Kidney (tissue), 14 donors: ENCODE results near the gene HSPA14. TPM values are rescaled to one million over a fixed set of nuclear protein-coding genes. Genes with fewer than 3 reads are reported as not detected.

Experiments used
- DNase-seq, 5 donors: peaks; one replicate each; pipeline ENCODE4 v3.0.0-alpha.2; 2013 to 2020
- FAIRE-seq: peaks from 2 replicates; lab custom pipeline; 2012; peaks lifted over from hg19 to GRCh38; lab: Jason Lieb, UNC
- H3K27ac ChIP-seq, 2 donors: one replicate each; pipeline ENCODE4 v1.7.0; 2013; ENCODE audit warnings: low read depth in 2 of 2, low read length in 2 of 2, inconsistent platforms in 1 of 2
- H3K27me3 ChIP-seq: one replicate; pipeline ENCODE4 v1.7.1; 2013; ENCODE audit warnings: low read length, inconsistent platforms; ENCODE audit not compliant: control insufficient read depth, insufficient read depth
- H3K36me3 ChIP-seq, 3 donors: one replicate each; pipeline versions ENCODE4 v1.7.0 to v1.7.1; 2013; ENCODE audit warnings: low read length in 3 of 3, control low read depth in 1 of 3, inconsistent platforms in 1 of 3; ENCODE audit not compliant: insufficient read depth in 3 of 3, control insufficient read depth in 2 of 3
- H3K4me1 ChIP-seq, 3 donors: one replicate each; pipeline versions ENCODE4 v1.7.0 to v1.7.1; 2013; ENCODE audit warnings: low read length in 3 of 3, inconsistent platforms in 1 of 3, low read depth in 1 of 3; ENCODE audit not compliant: control insufficient read depth in 2 of 3, insufficient read depth in 2 of 3
- H3K4me3 ChIP-seq, 3 donors: one replicate each; pipeline versions ENCODE4 v1.7.0 to v1.8.1; 2013; ENCODE audit warnings: low read length in 3 of 3, control low read depth in 1 of 3, inconsistent platforms in 1 of 3
- H3K9ac ChIP-seq, 3 donors: one replicate each; pipeline versions ENCODE4 v1.7.0 to v1.7.1; 2013; ENCODE audit warnings: low read length in 3 of 3, control low read depth in 1 of 3, inconsistent platforms in 1 of 3
- H3K9me3 ChIP-seq, 3 donors: one replicate each; pipeline versions ENCODE4 v1.7.0 to v1.7.1; 2013; ENCODE audit warnings: low read length in 3 of 3, control low read depth in 1 of 3, inconsistent platforms in 1 of 3; ENCODE audit not compliant: control insufficient read depth in 2 of 3, insufficient read depth in 1 of 3
- intact Hi-C: fragments of 100-400 bp; cut with DNase I; formaldehyde crosslinking; loops from one replicate; pipeline ENCODE4 v1.11.1; 2022
- polyA plus RNA-seq: library from polyadenylated mRNA; stranded (reverse); fragments of 350-450 nt; fragmentation: Illumina TruSeq; extraction: RNeasy Lipid Tissue Mini Kit (QIAGEN cat#74804); gene quantifications from one replicate; pipeline ENCODE4 v1.2.3, GENCODE V29; 2014; ENCODE audit warnings: low read depth, low replicate concordance; ENCODE audit not compliant: insufficient read depth
- total RNA-seq: library from RNA; stranded (reverse); fragmentation: NEBNext Ultra II Directional; extraction: Animal tissue kit (Norgen Biotek cat#: 25700); gene quantifications from one replicate; pipeline ENCODE4 v1.2.1, GENCODE V29; 2021
- TF ChIP-seq, protein P1 (sequence below): IDR thresholded peaks from 3 replicates; pipeline ENCODE4 v1.5.1; 2012; ENCODE audit warnings: mild to moderate bottlenecking, moderate library complexity, borderline replicate concordance; ENCODE audit not compliant: insufficient read depth; ENCODE audit errors: extremely low read depth
- donor health status: control.
- donor health status: control.
- donor health status: control.
- donor health status: control.
- donor health status: control.
- donor health status: DM: yes; HTN: yes; CAD: no.
- donor health status: Normal renal cell carcinoma (clear cell type).

HSPA14 gene
- total and polyA plus RNA-seq, 2 donors from 2014 or later = 9.7 to 10.4 TPM

DNA sequence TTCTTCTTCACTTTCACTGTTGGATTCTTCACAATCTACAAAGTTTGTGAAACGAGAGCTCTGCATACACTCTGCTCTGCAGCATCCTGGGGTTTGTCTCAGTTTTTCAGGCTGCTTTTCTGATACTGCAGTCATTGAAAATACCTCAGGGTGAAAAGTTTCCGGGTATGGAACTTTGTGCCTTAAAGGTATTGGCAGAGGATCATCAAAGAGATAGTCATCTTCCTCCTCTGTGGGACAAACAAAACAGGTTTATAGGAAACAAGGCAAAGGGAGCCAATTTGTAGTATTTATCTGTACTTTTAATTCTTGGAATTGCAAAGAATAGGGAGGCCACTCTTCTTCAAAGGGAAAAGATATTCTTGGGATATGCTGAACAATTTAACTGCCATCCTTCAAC lies 71.0 kb downstream of the HSPA14 start:
- Histone ChIP-seq H3K9ac (no peak overlapping the region), H3K27me3 (no peaks in the 10 kb centered on the region), H3K4me1 (no peaks in the 10 kb centered on the region), H3K36me3 (peaks cover 6 to 10% (median 9%) of the 10 kb centered on the region in 3 donors), H3K27ac (no peak overlapping the region), H3K4me3 (no peak overlapping the region), H3K9me3 (no peaks in the 10 kb centered on the region)
- no peak for FAIRE-seq
- intact Hi-C loops = no loop called here
- DNase-seq = no peak
- TF ChIP-seq, protein P1, sequence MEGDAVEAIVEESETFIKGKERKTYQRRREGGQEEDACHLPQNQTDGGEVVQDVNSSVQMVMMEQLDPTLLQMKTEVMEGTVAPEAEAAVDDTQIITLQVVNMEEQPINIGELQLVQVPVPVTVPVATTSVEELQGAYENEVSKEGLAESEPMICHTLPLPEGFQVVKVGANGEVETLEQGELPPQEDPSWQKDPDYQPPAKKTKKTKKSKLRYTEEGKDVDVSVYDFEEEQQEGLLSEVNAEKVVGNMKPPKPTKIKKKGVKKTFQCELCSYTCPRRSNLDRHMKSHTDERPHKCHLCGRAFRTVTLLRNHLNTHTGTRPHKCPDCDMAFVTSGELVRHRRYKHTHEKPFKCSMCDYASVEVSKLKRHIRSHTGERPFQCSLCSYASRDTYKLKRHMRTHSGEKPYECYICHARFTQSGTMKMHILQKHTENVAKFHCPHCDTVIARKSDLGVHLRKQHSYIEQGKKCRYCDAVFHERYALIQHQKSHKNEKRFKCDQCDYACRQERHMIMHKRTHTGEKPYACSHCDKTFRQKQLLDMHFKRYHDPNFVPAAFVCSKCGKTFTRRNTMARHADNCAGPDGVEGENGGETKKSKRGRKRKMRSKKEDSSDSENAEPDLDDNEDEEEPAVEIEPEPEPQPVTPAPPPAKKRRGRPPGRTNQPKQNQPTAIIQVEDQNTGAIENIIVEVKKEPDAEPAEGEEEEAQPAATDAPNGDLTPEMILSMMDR = no peak

DNA sequence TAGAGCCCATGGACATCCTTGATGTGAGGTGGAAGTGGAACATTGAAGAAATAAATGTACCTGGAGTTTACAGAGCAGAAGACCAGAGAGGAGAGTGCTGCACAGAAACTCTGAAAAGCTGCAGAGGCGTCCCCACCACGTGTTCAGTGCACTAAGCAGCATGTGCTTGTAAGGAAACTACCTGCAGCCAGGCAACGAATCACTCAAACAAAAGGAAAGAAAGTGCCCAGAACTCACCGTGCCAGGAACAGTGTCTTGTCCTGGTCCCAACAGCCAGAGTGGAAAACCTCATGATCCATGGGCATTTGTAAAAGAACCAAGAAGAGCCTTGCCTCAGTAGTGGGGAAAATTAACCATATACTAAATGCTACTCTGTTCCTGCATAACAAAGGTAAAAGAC lies 72.8 kb downstream of the HSPA14 start:
- intact Hi-C loops = no loop called here
- peaks cover 0 to 2% (median 0%) of the 10 kb centered on the region in 3 donors for H3K9me3 ChIP-seq
- H3K9ac ChIP-seq = no peak overlapping the region
- H3K4me1 ChIP-seq = no peaks in the 10 kb centered on the region
- no peak overlapping the region for H3K4me3 ChIP-seq
- H3K27ac ChIP-seq = no peak overlapping the region
- TF ChIP-seq, protein P1 = no peak
- no peak for DNase-seq
- H3K27me3 ChIP-seq = no peaks in the 10 kb centered on the region
- no peak for FAIRE-seq
- H3K36me3 ChIP-seq = peaks cover 6 to 10% (median 9%) of the 10 kb centered on the region in 3 donors

DNA sequence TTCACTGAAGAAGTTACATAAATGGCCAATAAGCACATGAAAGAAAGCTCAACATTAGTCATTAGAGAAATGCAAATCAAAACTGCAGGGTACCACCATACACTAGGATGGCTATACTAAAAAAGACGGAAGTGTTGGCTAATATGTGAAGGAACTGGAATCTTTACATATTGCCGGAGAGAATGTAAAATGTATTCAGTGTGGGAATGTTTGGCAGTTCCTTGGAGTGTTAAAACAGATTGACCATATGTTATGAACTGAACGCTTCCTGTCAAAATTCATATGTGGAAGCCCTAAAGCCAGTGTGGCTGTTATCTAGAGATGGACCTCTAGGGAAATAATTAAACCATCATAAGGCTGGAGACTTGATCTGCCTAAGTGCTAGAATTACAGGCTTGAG lies 73.7 kb downstream of the HSPA14 start:
- Histone ChIP-seq H3K27me3 (no peaks in the 10 kb centered on the region), H3K9me3 (peaks cover 0 to 10% (median 0%) of the 10 kb centered on the region in 3 donors), H3K4me1 (no peaks in the 10 kb centered on the region), H3K9ac (no peak overlapping the region), H3K36me3 (peaks cover 10 to 12% (median 11%) of the 10 kb centered on the region in 3 donors), H3K4me3 (no peak overlapping the region), H3K27ac (no peak overlapping the region)
- FAIRE-seq (no peak), DNase-seq (no peak)
- intact Hi-C loops = no loop called here
- TF ChIP-seq, protein P1 = no peak

DNA sequence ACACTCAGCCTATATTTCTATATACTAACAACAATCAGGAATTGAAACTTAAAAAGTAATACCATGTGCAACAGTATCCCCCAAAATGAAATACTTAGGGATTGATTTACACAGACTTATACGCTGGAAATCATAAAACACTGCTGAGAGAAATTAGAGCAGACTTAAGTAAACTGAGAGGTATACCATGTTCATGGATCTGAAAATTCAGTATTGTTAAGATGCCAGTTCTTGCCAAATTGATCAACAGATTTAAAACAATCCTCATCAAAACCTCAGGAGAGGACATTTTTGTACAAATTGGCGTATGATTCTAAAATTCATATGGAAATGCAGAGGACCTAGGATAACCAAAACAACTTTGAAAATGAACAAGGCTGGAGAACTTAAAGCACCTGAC lies 78.5 kb downstream of the HSPA14 start:
- TF ChIP-seq, protein P1 = no peak
- DNase-seq (no peak), FAIRE-seq (no peak)
- peaks cover 3 to 23% (median 7%) of the 10 kb centered on the region in 3 donors for H3K9me3 ChIP-seq
- H3K4me3 ChIP-seq = no peak overlapping the region
- no peaks in the 10 kb centered on the region for H3K4me1 ChIP-seq
- no peak overlapping the region for H3K27ac ChIP-seq
- H3K27me3 ChIP-seq = no peaks in the 10 kb centered on the region
- intact Hi-C loops = no loop called here
- H3K9ac ChIP-seq = no peak overlapping the region
- H3K36me3 ChIP-seq = peaks cover 13 to 32% (median 20%) of the 10 kb centered on the region in 3 donors
